ENCODE data around the gene ZNF488.

DNA sequence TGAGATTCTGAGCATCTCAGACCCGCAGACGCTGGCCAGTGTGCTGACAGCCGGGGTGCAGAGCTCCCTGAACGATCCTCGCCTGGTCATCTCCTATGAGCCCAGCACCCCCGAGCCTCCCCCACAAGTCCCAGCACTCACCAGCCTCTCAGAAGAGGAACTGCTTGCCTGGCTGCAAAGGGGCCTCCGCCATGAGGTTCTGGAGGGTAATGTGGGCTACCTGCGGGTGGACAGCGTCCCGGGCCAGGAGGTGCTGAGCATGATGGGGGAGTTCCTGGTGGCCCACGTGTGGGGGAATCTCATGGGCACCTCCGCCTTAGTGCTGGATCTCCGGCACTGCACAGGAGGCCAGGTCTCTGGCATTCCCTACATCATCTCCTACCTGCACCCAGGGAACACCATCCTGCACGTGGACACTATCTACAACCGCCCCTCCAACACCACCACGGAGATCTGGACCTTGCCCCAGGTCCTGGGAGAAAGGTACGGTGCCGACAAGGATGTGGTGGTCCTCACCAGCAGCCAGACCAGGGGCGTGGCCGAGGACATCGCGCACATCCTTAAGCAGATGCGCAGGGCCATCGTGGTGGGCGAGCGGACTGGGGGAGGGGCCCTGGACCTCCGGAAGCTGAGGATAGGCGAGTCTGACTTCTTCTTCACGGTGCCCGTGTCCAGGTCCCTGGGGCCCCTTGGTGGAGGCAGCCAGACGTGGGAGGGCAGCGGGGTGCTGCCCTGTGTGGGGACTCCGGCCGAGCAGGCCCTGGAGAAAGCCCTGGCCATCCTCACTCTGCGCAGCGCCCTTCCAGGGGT lies 35.2 kb downstream of the ZNF488 start:
- no peak for TF ChIP-seq EZH2 (IDR thresholded peaks at IDR 0.05)
- TF ChIP-seq POLR2AphosphoS5 (IDR thresholded peaks at IDR 0.05; ENCODE audit: borderline replicate concordance, low read depth, low read length): no peak

All from SK-N-MC (cell line).